ENCODE measurements around the gene REV1.

GRCh38 chr2:99414566-99414965 is 75.3 kb downstream of the REV1 start:
- TF ChIP-seq CTCF (IDR thresholded peaks at IDR 0.05; ENCODE audit: extremely low read depth in 1 of 2, insufficient read depth in 1 of 2, low read depth in 1 of 2, low read length in 2 of 2) (no peak), POLR2AphosphoS5 (IDR thresholded peaks at IDR 0.05; ENCODE audit: insufficient read depth, low read depth, low read length) (no peak), POLR2A (IDR thresholded peaks at IDR 0.05; ENCODE audit: low read depth, low read length) (no peak), EZH2 (IDR thresholded peaks at IDR 0.05; ENCODE audit: borderline replicate concordance, low read depth, low read length, severe bottlenecking) (no peak), MYC (IDR thresholded peaks at IDR 0.05; ENCODE audit: low read depth, low read length) (no peak), MAX (IDR thresholded peaks at IDR 0.05; ENCODE audit: insufficient read depth, insufficient read length) (no peak)
